RWPE2 (cell line): ENCODE measurements around the gene GPC1.
A peak's percentile ranks its signal among the peaks of the same experiment; 100 is the strongest.

Experiments used
- ATAC-seq: fragments of 200-7000 bp; cut with Tn5 transposase; 3 replicates; pipeline ENCODE4 v1.9.1; 2021; ENCODE audit warnings: low read depth
- DNase-seq: peaks from one replicate; pipeline ENCODE4 v3.0.0-alpha.2; 2020; ENCODE audit warnings: low spot score
- H3K27ac ChIP-seq: fragments of 450-650 bp; 2 replicates; pipeline ENCODE4 v1.5.1; 2017; ENCODE audit warnings: mild to moderate bottlenecking; ENCODE audit not compliant: poor library complexity, severe bottlenecking
- H3K27me3 ChIP-seq: fragments of 250-450 bp; sonication (Bioruptor Pico); 2 replicates; pipeline ENCODE4 v1.5.1; 2021; ENCODE audit warnings: mild to moderate bottlenecking, moderate library complexity; ENCODE audit not compliant: insufficient read depth, poor library complexity, severe bottlenecking
- H3K36me3 ChIP-seq: fragments of 250-450 bp; sonication (Bioruptor Pico); 2 replicates; pipeline ENCODE4 v1.5.1; 2020; ENCODE audit warnings: low read depth, mild to moderate bottlenecking, moderate library complexity
- H3K4me1 ChIP-seq: fragments of 250-450 bp; sonication (Bioruptor Pico); 2 replicates; pipeline ENCODE4 v1.5.1; 2021; ENCODE audit warnings: mild to moderate bottlenecking, moderate library complexity; ENCODE audit not compliant: insufficient read depth, poor library complexity, severe bottlenecking
- H3K4me3 ChIP-seq: fragments of 250-450 bp; sonication (Bioruptor Pico); 2 replicates; pipeline ENCODE4 v1.5.1; 2021; ENCODE audit warnings: mild to moderate bottlenecking, moderate library complexity; ENCODE audit not compliant: severe bottlenecking
- H3K9me3 ChIP-seq: fragments of 250-450 bp; sonication (Bioruptor Pico); 2 replicates; pipeline ENCODE4 v1.5.1; 2021; ENCODE audit warnings: mild to moderate bottlenecking, moderate library complexity; ENCODE audit not compliant: severe bottlenecking
- CTCF ChIP-seq: fragments of 450-650 bp; IDR thresholded peaks from one replicate; pipeline ENCODE4 v1.5.1; 2017; ENCODE audit warnings: mild to moderate bottlenecking, moderate library complexity; ENCODE audit not compliant: poor library complexity, severe bottlenecking

Gene GPC1

GRCh38 chr2:240512666-240513535 lies 77.4 kb downstream of the GPC1 start:
- TF ChIP-seq CTCF = no peak
- Histone ChIP-seq H3K4me3 (no peak overlapping the region), H3K9me3 (no peaks in the 10 kb centered on the region), H3K4me1 (no peaks in the 10 kb centered on the region), H3K27me3 (no peaks in the 10 kb centered on the region), H3K36me3 (no peaks in the 10 kb centered on the region), H3K27ac (no peak overlapping the region)
- DNase-seq (no peak), ATAC-seq (no peak)

GRCh38 chr2:240513549-240514287 lies 78.3 kb downstream of the GPC1 start:
- peak; percentile 79 for TF ChIP-seq CTCF
- Histone ChIP-seq H3K4me3 (no peak overlapping the region), H3K36me3 (no peaks in the 10 kb centered on the region), H3K9me3 (no peaks in the 10 kb centered on the region), H3K27me3 (peaks cover 5% of the 10 kb centered on the region), H3K27ac (no peak overlapping the region), H3K4me1 (no peaks in the 10 kb centered on the region)
- peak; percentile 79 for DNase-seq
- peak; percentile 91 for ATAC-seq

GRCh38 chr2:240514631-240515030 lies 79.2 kb downstream of the GPC1 start:
- H3K27me3 ChIP-seq = peaks cover 15% of the 10 kb centered on the region
- no peak for DNase-seq
- ATAC-seq = no peak
- no peaks in the 10 kb centered on the region for H3K9me3 ChIP-seq
- no peak overlapping the region for H3K4me3 ChIP-seq
- H3K4me1 ChIP-seq = no peaks in the 10 kb centered on the region
- H3K27ac ChIP-seq = no peak overlapping the region
- no peak for TF ChIP-seq CTCF
- H3K36me3 ChIP-seq = no peaks in the 10 kb centered on the region

- no peak for ATAC-seq
- H3K36me3 ChIP-seq = no peaks in the 10 kb centered on the region
- no peaks in the 10 kb centered on the region for H3K9me3 ChIP-seq
- DNase-seq = no peak
- H3K4me3 ChIP-seq = no peak overlapping the region
- no peak for TF ChIP-seq CTCF
- no peaks in the 10 kb centered on the region for H3K4me1 ChIP-seq
- H3K27ac ChIP-seq = no peak overlapping the region
- peaks cover 27% of the 10 kb centered on the region for H3K27me3 ChIP-seq
Measured at GRCh38 chr2:240517342-240517741, 81.9 kb downstream of the GPC1 start.
